Gastroesophageal sphincter (tissue), 4 donors: ENCODE data around the gene AKT3. TPM values are rescaled to one million over a fixed set of nuclear protein-coding genes. Genes with fewer than 3 reads are reported as not detected.

Experiments
- ATAC-seq: fragments of 150-250 bp; one replicate; pipeline ENCODE4 v1.9.1; 2016; ENCODE audit warnings: mild to moderate bottlenecking, moderate library complexity
- H3K27ac ChIP-seq, 4 donors: fragments of 200-600 bp; sonication (generic) in 3 of 4; 1 replicate in 3 of 4; 2 replicates in 1 of 4; pipeline ENCODE4 v1.5.1; 2016 to 2019
- H3K27me3 ChIP-seq: fragments of 200-600 bp; sonication (generic); one replicate; pipeline ENCODE4 v1.5.1; 2019
- H3K36me3 ChIP-seq, 2 donors: fragments of 200-600 bp; sonication (generic); one replicate each; pipeline ENCODE4 v1.5.1; 2019; ENCODE audit warnings: control low read depth in 1 of 2
- H3K4me1 ChIP-seq, 3 donors: fragments of 200-600 bp; sonication (generic); 1 replicate in 2 of 3; 2 replicates in 1 of 3; pipeline ENCODE4 v1.5.1; 2016 to 2019; ENCODE audit warnings: control low read depth in 2 of 3
- H3K4me3 ChIP-seq, 2 donors: fragments of 200-600 bp; sonication (generic); one replicate each; pipeline ENCODE4 v1.5.1; 2019; ENCODE audit warnings: mild to moderate bottlenecking in 1 of 2, moderate library complexity in 1 of 2
- H3K9me3 ChIP-seq, 3 donors: fragments of 200-600 bp; sonication (generic); one replicate each; pipeline ENCODE4 v1.5.1; 2017 to 2019; ENCODE audit warnings: control low read depth in 2 of 3
- CTCF ChIP-seq, 4 experiments: fragments of 200-600 bp in 2 of 4; fragments of 450-650 bp in 2 of 4; sonication (generic) in 1 of 4; IDR thresholded peaks; one replicate each; pipeline ENCODE4 v1.5.1; 2017 to 2019; ENCODE audit warnings: antibody characterized with exemption in 4 of 4, mild to moderate bottlenecking in 2 of 4, moderate library complexity in 2 of 4
- EP300 ChIP-seq: sonication (generic); formaldehyde crosslinking; IDR thresholded peaks from one replicate; pipeline ENCODE4 v1.6.1; 2017; ENCODE audit warnings: antibody characterized with exemption, mild to moderate bottlenecking
- POLR2A ChIP-seq, 2 donors: fragments of 450-650 bp; IDR thresholded peaks; one replicate each; pipeline ENCODE4 v1.6.1; 2017; ENCODE audit warnings: antibody characterized with exemption in 2 of 2, mild to moderate bottlenecking in 2 of 2, moderate library complexity in 1 of 2
- POLR2AphosphoS5 ChIP-seq: sonication (generic); formaldehyde crosslinking; IDR thresholded peaks from one replicate; pipeline ENCODE4 v1.6.1; 2017; ENCODE audit warnings: antibody characterized with exemption
- WGBS, 2 donors: methylation state at CpG; one replicate each; pipeline ENCODE4 v1.1.5; 2018; ENCODE audit warnings: low coverage in 1 of 2; 5-methylcytosine and 5-hydroxymethylcytosine counted together
- total RNA-seq, 4 donors: library from RNA; depleted of rRNA; stranded (reverse); fragments of >200 nt; gene quantifications; one replicate each; pipeline ENCODE4 v1.1.0, GENCODE V29; 2016

Gene AKT3
- total RNA-seq, 4 donors from 2014 or later, result 72.8 to 102 (median 89.3) TPM

- peak overlapping the region; percentile 92 to 100 for H3K4me3 ChIP-seq
- TF ChIP-seq POLR2AphosphoS5 (peak; percentile 63), CTCF (IDR thresholded peaks at IDR 0.05) (no peak)
- no peaks in the 10 kb centered on the region for H3K36me3 ChIP-seq
- H3K27ac ChIP-seq, result peak overlapping the region; percentile 94 to 99 (median 96)
- H3K9me3 ChIP-seq, result no peaks in the 10 kb centered on the region
- WGBS, 2 donors, result 0% methylated on average over 2 to 6 of the region's 19 CpGs
- peak; percentile 36 for ATAC-seq
- H3K27me3 ChIP-seq, result no peaks in the 10 kb centered on the region
- peaks cover 0 to 54% (median 0%) of the 10 kb centered on the region in 3 donors for H3K4me1 ChIP-seq
Measured at GRCh38 chr1:243848858-243849420, 1.1 kb downstream of the AKT3 start.

DNA sequence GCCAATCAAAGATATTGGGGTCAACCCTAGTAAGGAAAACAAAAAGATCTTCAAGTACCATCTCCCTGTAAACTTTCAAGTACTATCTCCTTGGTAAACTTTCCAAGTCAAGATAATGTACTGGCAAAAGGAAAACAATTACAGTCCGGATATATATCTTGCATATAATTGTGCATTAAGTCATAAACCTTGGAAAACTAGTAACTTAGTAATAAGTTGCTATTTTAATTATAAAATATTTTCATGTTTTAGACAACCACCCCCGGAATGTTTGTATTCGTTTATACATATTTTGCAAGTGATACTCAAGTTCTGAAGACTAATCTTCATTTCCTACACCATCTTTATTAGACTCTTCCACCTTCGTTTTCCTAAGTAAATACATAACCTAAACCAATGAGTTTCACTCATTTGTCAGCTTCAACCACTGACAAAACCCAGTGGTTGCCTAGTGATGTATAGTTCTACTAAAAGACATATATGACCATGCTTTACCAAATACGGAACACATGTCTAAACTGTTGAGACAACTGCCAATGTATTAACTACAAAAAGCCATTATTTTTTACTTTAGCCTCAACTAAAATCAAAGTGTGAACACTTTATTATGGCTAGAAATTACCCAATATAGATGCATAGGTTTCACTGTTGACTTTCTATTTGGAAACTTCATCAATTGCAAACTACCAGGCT is 1.7 kb downstream of the AKT3 start:
- Histone ChIP-seq H3K36me3 (no peaks in the 10 kb centered on the region), H3K27me3 (no peaks in the 10 kb centered on the region), H3K27ac (peak overlapping the region; percentile 94 to 99 (median 96)), H3K4me3 (peak overlapping the region; percentile 92 to 100), H3K9me3 (no peaks in the 10 kb centered on the region), H3K4me1 (peaks cover 0 to 58% (median 2%) of the 10 kb centered on the region in 3 donors)
- TF ChIP-seq POLR2AphosphoS5 (no peak), POLR2A (IDR thresholded peaks at IDR 0.05) (no peak), EP300 (no peak), CTCF (IDR thresholded peaks at IDR 0.05) (no peak)
- no peak for ATAC-seq
- 46 to 50% methylated on average over 5 of the region's 5 CpGs for WGBS, 2 donors

- Histone ChIP-seq H3K4me3 (no peak overlapping the region), H3K27ac (no peak overlapping the region), H3K9me3 (no peaks in the 10 kb centered on the region), H3K36me3 (no peaks in the 10 kb centered on the region), H3K4me1 (peaks cover 0 to 70% (median 3%) of the 10 kb centered on the region in 3 donors), H3K27me3 (no peaks in the 10 kb centered on the region)
- no peak for ATAC-seq
- WGBS, 2 donors, result 79 to 100% methylated on average over 1 of the region's 1 CpG
- TF ChIP-seq POLR2A (IDR thresholded peaks at IDR 0.05) (no peak), POLR2AphosphoS5 (no peak), CTCF (IDR thresholded peaks at IDR 0.05) (no peak), EP300 (no peak)
Measured at GRCh38 chr1:243846761-243847160, 3.3 kb downstream of the AKT3 start.

- WGBS, 2 donors, result 71 to 100% methylated on average over 2 of the region's 2 CpGs
- no peaks in the 10 kb centered on the region for H3K27me3 ChIP-seq
- H3K4me3 ChIP-seq, result no peak overlapping the region
- no peaks in the 10 kb centered on the region for H3K36me3 ChIP-seq
- no peak for TF ChIP-seq POLR2AphosphoS5
- no peak for TF ChIP-seq EP300
- TF ChIP-seq POLR2A (IDR thresholded peaks at IDR 0.05), result no peak
- TF ChIP-seq CTCF (IDR thresholded peaks at IDR 0.05), result no peak
- H3K9me3 ChIP-seq, result no peaks in the 10 kb centered on the region
- ATAC-seq, result no peak
- H3K4me1 ChIP-seq, result peaks cover 0 to 71% (median 3%) of the 10 kb centered on the region in 3 donors
- H3K27ac ChIP-seq, result no peak overlapping the region
Measured at GRCh38 chr1:243845888-243846287, 4.2 kb downstream of the AKT3 start.

DNA sequence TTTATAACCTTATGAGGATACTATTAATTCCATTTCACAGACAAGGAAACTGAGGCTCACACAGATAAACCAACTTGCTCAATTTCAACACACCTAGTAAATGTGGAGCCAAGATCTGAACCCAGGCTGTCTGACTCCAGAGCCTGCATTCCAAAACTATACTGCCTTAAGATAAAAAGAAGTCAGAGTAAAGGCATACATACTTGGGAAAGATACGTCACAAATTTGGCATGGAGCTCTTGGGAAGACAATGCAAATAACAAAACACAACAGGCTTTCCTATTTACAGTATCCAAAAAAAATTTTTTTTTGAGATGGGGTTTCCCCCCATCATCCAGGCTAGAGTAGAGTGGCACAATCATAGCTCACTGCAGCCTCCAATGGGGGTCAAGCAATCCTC is 5.9 kb downstream of the AKT3 start:
- Histone ChIP-seq H3K27ac (no peak overlapping the region), H3K9me3 (no peaks in the 10 kb centered on the region), H3K4me1 (peaks cover 0 to 80% (median 3%) of the 10 kb centered on the region in 3 donors), H3K4me3 (no peak overlapping the region), H3K36me3 (no peaks in the 10 kb centered on the region), H3K27me3 (no peaks in the 10 kb centered on the region)
- TF ChIP-seq EP300 (no peak), POLR2A (IDR thresholded peaks at IDR 0.05) (no peak), POLR2AphosphoS5 (no peak), CTCF (IDR thresholded peaks at IDR 0.05) (no peak)
- no peak for ATAC-seq
- WGBS, 2 donors, result 57 to 82% methylated on average over 1 of the region's 1 CpG
